Activated CD8-positive, alpha-beta memory T cell treated with anti-CD3 and anti-CD28 coated beads for 48 hours (primary cell): ENCODE measurements around the gene SPAG16.

Experiments used
- DNase-seq, 3 experiments: peaks; one replicate each; pipeline ENCODE4 v3.0.0-alpha.2; 2020; ENCODE audit warnings: low read depth in 2 of 3, low spot score in 2 of 3

The SPAG16 gene

DNA sequence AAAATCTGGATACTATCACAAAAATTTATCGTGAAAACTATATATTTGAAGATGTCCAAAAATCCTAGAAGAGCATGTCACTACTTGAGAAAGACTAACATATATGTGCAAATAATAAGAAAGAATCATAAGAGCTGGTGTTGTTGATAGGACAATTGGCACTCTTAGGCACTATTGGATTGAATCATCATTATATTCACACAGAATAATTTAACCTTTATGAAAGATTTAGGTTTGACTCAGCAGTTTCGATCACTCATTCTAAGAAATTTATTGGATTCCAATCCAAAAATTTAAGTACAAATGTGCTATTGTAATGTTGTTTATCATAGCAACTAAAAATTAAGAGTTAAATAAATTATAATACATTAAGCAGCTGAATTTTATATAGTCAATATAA is 503.6 kb downstream of the SPAG16 start:
- no peak for DNase-seq

DNA sequence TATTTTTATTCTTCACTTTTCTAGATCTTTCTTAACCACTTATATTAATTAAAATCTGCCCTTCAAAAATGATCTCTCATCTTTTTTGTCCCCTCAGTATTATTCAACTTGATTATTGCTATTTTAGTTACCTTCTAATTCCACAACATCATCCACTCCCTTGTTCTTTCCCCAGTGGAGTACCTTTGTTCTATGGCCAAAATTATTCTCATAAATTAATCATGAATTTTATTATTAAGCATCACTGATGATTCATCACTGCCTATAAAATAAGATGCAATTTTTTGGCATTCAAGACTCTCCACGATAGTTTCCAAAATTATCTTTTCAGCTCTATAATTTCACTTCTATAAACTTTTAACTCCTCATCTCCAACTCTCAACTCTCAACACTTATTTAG is 505.7 kb downstream of the SPAG16 start:
- DNase-seq, result no peak

DNA sequence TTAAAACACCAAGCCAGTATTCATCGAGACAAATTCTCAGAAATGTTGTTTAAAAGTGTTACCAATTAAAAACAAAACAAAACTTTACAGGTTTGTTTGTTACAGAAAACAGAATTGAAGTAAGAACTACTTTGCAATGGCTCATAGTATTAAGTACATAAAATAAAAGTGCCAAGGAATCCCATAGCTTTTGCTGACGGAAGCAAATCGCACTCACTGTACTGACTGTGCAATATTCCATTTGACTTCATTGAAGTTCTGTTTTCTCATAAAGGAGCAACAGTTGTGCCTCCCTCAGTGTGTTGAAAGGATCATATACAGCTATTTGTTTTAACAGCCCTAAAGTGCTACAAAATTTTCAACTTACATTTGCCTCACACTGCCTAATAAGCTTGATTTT is 507.8 kb downstream of the SPAG16 start:
- no peak for DNase-seq

DNA sequence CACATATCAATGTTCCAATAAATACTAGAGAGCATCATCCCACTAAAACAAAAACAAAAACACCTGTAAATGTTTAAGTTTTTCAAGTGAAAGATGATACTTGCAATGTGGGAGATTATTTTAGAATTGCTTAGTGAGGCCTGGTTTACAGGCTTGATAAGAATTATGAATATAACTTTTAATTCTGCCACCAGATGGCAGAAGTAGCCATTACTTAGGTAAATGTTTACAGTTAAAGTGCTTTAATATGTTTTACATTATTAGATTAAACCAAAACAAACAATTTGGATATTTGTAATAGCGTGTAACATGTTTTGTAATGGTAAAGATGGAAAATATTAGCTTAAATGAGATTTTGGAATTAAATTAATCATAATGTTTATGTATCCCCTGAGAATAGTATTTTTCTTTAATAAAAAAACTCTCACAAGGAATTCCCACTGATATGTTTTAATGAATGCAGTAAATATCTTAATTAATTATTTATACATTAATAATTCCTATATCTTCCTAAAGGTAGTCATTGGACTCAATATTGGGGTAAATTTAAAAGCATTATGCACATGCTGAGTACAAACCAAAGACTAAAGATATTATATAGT is 522.0 kb downstream of the SPAG16 start:
- no peak for DNase-seq

DNA sequence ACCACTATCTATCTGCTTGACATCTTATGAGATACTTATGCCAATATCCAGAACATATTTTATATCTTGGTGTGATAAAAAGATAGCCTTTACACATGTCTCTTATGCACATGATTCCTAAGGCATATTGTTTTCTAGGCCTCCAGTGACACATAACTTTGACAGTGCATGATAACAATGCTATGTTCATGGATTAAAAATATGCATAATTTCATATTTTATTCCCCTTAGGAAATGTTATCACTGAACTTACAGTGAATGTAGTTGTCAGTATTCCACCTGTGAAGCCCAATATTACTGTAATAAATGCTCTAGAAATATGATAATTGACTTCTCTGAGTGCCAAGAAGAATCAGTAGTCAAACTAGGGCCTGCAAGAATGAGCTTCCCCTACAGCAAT is 532.3 kb downstream of the SPAG16 start:
- no peak for DNase-seq

DNA sequence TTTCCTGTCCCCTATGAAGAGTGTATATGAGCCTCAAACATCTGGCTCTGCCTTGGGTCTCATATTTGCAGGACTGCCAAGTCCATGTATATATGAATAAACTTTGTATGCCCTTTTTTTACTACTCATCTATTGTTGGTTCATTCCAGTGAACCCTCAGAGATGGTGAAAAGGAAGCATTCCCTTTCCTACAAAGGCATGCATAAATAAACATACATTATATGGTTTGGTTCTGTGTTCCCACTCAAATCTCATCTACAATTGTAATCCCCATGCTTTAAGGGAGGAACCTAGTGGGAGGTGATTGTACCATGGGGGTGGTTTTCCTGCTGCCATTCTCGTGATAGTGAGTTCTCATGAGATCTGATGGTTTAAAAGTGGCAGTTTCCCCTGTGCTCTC is 534.2 kb downstream of the SPAG16 start:
- no peak for DNase-seq

DNA sequence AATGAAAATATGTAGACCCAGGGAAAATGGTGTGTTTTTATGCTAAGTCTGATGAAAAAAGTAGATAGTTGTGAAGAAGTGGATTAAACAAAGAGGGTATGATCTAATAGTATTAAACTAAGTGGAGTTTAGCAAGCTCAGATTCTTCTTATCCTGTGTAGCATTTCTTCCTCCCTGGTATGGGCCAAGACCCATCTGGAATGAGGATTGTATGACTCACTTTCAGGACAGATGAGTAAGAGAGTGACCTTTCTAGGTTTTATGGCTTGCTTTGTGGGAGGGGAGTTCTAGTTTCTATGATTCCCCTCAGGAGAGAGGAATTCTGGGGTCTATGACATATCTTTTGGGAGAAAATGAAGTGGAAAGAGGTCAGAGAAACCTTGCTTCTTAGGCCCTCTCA is 550.1 kb downstream of the SPAG16 start:
- DNase-seq, result no peak

DNA sequence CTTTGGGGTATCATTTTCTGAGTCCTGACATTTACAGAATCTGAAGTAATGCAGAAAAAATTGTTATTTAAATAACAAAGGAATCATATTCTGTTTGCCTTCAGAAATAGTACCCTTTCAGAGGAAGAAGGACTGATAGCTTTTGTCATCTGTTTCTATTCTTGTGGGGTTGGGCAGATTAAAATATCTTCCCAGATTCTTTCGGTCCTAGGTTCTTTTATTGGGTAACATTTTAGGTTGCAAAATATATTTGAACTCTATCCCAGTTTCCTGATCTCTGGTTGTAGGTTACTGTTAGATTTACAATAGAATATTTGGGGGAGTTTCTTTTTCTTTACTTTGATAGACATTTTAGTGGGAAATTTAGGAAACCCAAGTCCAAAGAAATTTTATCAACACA is 550.5 kb downstream of the SPAG16 start:
- DNase-seq, result no peak

DNA sequence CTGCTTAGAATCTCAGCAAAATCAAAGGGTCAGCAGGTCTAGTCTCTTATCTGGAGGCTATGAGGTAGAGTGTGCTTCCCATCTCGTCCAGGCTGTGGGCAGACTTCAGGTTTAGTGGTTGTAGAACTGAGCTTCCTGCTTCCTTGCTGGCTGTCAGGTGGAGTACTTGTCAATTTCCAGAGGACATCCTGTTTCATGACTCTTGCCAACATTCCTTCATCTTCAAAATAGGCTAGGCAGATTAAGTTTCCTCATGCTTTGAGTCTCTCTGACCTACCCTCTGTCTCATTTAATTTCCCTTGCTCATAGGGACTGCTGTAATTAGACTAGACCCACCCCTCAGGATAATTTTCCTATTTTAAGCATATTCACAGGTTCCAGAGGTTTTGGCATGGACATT is 562.6 kb downstream of the SPAG16 start:
- DNase-seq, result no peak

DNA sequence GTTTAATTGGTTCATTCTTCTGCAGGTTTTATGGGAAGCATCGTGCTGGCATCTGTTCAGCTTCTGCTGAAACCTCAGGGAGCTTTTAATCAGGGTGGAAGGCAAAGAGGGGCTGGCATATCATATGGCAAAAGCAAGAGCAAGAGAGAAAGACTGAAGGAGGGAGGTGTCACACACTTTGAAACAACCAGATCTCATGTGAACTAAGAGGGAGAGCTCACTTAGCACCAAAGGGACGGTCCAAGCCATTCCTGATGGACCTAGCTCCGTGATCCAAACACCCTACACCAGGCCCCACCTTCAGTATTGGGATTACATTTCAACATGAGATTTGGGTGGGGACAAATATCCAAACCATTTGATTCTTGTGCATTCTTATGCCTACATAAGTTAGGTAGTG is 563.1 kb downstream of the SPAG16 start:
- no peak for DNase-seq

DNA sequence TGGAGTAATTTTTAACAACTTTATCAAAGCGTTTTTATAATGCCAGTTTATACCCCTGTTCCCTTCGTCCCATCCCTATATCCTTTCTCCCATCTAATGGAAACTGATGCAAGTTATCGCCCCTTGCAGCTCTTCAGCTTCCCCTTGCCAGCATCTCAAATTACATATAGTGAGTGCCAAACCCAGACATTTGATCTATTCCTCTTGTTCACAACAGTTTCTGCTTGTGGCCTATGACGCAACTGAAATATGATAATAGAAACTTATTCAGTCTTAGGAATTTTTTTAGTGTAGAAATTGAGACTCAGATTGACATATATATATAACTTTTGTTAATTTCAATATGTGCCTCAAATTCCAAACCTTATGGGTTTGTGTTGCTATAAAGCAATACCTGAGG is 564.4 kb downstream of the SPAG16 start:
- no peak for DNase-seq

DNA sequence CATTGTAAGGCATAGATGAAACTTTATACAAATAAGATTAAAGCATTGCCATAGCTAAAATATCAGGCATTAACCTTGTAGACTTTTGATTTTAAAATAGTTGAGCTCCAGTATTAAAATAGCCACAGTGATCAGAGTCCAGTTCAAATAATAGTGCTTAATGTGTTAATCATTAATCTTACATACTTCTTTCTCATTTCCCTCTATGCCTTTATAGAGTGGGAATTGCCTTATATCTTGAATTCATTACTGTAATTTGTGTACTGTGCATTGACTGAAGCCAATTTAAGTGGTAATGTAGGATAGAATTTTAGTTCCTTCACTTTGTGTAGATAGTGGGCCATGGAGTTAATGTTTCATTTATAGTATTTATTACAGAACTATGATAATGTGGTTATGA is 577.4 kb downstream of the SPAG16 start:
- no peak for DNase-seq

DNA sequence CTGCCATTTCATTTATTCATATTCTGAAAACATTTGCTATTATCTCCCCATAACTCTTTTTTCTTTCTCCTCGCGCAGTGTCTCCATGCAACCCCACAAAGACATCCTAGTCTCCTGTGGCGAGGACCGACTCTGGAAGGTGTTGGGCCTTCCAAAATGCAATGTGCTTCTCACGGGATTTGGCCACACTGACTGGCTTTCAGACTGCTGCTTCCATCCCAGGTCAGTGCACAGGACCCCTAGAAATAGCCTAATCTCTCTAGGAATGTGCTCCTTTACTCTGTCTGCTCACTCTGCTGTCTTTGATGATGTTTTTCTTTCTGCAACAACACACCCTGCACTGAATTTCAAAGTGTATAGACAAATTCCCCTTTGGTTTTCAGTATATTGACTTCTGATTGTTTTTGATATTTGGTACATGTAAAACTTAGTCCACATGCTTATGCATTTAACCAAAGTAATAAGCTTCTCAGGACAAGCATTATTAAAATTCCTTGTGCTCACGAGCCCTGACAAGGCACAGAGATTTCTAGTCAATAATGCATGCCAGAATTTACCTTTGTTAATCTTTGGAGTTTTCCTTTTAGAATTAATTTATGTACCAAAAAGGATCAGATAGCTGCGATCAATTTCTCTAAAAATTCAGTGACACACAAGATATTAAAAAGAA is 578.3 kb downstream of the SPAG16 start:
- no peak for DNase-seq

DNA sequence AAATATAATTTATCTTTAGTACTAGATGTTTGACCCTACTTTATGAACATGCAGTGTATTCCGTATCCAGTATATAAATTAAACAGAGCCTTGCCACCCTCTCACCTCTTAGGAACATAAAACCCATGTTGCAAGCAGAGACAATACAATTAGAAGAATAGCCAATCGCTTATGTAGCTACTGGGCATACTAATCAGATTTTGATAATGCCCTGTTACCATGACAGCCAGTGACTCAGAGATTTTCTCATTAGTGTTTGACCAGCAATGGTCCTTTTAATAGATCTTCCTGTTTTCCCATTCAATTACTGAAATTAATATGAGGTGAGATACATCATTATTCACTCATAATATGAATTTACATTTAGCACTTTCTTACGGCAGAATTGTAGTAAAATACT is 579.3 kb downstream of the SPAG16 start:
- no peak for DNase-seq

DNA sequence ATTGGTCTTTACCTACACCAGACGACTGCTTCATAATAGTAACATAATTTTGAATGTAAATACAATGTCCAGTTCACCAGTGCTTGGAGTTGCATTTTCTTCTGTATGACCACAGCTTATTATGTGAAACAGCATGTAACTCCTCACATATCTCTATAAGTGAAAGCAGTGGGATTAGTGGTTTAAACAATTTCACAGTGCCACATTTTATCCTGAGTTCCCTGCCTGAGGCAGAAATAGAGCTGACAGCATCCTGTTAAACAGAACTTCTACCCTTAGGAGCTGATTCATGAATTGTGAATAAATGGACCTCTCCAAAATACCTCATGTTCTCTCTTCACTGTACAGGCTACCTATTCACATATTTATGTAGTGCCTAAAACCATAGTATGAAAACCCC is 584.3 kb downstream of the SPAG16 start:
- no peak for DNase-seq

DNA sequence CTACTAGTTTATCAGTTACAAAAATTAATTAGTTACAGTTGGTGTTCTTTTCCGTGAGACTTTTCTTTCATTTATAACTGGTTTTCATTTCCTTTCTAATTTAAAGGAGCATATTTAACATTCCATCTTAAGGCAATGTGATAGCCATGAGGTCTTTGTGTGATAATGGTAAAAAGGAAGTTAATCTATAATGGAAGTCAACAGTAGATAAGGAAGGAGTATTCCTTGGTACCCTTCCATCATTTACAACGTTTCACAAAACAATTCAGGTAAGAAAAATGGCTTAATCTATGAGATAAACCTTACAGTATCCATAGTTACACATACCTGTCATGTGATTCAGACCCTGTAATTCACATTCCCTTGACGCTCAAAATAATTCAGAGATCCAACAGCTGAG is 601.2 kb downstream of the SPAG16 start:
- DNase-seq, result no peak

DNA sequence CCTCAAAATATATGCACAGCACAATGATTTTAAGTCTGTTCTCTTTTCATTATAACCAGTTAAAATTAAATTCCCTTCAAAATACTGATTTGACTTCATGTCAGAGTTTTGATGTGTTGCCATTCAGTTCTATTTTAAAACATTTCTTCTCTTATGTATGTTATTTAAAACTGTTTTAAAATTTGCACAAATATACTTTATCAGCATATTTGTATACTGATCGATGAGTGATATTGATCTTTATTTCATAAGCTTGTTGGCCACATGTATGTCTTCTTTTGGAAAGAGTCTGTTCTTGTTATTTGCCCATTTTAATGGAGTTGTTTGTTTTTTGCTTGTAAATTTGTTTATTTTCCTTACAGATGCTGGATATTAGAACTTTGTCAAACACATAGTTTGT is 630.2 kb downstream of the SPAG16 start:
- no peak for DNase-seq

DNA sequence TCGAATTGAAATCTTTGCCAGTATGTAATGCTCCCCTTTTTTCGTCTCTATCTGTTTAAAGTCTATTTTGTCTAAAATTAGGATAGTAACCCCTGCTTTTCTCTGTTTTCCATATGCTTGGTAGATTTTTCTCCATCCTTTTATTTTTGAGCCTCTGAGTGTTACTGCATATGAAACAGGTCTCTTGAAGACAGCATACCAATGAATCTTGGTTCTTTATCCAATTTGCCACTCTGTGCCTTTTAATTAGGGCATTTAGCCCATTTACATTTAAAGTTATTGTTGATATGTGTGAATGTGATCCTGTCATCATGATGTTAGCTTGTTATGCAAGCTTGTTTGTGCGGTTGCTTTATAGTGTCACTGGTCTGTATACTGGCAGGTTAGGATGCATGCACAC is 635.8 kb downstream of the SPAG16 start:
- no peak for DNase-seq

DNA sequence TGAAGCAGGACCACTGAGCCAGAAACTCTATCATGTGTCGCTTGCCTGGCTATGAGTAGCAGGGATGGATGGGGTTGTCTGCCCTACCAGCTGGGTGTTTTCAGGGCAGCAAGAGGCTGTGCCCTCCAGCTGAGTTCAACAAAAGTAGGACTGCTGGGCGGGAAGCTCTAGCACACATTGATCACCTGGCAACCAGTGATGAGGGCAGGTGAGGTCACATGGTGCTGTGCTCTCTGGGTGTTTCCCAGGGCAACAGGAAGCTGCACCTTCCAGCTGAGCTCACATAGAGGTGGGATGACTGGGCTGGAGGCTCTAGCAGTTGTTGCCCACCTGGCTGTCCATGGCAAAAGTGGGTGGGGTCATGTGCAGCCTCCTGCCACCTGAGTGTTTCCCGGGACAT is 639.3 kb downstream of the SPAG16 start:
- no peak for DNase-seq

DNA sequence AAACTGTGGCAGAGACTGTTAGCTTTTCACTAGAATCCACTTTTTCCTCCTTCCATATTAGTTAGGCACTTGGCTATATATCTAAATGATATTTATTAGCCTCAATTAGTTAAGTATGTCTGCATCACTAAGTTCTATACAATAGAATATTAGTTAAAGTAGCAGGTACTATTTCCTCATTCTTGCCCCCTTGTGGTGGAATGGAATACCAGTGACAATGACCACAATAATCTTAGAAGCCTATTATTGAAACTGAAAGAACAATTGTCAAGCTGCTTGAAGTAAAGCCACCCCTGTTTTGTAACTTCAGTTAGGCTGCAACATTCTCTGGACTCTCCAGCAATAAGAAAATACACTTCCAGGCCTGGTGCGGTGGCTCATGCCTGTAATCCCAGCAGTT is 650.3 kb downstream of the SPAG16 start:
- DNase-seq, result no peak

DNA sequence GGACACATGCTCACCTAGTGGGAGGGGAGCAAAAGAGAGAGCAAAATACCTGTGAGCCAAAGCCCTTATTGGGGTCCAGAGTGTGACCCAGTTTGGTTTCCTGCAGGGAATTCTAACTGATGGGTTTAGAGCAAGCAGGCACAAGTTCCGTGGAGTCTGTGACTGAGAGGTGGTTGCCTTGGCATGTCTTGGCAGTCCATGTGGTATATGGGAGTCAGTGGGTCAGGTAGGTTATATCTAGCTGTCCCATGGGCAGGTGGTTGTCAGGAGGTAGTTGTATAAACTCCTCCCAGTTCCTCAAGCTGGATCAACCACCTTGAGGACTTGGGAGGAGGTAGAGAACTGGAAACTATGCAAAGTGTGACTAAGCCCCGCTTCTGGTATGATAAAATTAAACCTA is 673.8 kb downstream of the SPAG16 start:
- DNase-seq, result no peak

DNA sequence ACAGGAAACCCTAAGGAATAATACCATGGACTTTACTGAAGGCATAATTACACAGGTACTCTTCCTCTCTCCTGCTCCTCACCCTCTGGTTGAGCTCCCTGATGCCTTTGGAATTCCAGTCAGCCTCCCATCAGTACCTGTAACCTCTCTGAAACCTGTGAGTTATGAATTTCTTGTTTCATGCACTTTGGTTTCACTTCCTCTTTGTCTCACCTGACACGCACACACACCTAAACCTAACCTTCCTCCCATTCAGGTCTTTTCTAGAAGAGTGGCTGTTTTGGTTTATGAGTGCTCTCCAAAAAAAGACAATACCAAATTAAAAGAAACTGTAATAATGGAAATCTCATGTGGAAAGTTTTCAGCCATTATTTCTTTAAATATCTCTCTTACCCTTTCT is 675.3 kb downstream of the SPAG16 start:
- no peak for DNase-seq

DNA sequence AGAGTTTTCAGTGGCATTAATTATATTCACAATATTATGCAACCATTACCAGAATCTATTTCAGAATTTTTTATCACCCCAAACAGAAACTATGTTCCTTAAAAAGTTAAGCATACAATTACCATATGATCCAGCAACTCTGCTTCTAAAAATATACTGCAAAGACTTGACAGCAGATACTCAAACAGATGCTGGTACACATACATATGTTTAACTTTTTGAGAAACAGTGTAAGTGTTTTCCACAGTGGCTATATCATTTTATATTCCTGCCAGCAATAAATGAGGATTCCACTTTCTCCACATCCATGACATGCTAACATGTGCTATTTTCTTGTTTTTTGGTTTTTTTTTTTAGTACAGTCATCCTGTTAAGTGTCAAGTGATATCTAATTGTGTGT is 687.3 kb downstream of the SPAG16 start:
- DNase-seq, result no peak
